Kidney (tissue), 14 donors: ENCODE results near the gene PROK1. TPM values are rescaled to one million over a fixed set of nuclear protein-coding genes. Genes with fewer than 3 reads are reported as not detected.

Experiments
- DNase-seq, 5 donors: peaks; one replicate each; pipeline ENCODE4 v3.0.0-alpha.2; 2013 to 2020
- FAIRE-seq: peaks from 2 replicates; lab custom pipeline; 2012; peaks lifted over from hg19 to GRCh38; lab: Jason Lieb, UNC
- H3K27ac ChIP-seq, 2 donors: one replicate each; pipeline ENCODE4 v1.7.0; 2013; ENCODE audit warnings: low read depth in 2 of 2, low read length in 2 of 2, inconsistent platforms in 1 of 2
- H3K27me3 ChIP-seq: one replicate; pipeline ENCODE4 v1.7.1; 2013; ENCODE audit warnings: low read length, inconsistent platforms; ENCODE audit not compliant: control insufficient read depth, insufficient read depth
- H3K36me3 ChIP-seq, 3 donors: one replicate each; pipeline versions ENCODE4 v1.7.0 to v1.7.1; 2013; ENCODE audit warnings: low read length in 3 of 3, control low read depth in 1 of 3, inconsistent platforms in 1 of 3; ENCODE audit not compliant: insufficient read depth in 3 of 3, control insufficient read depth in 2 of 3
- H3K4me1 ChIP-seq, 3 donors: one replicate each; pipeline versions ENCODE4 v1.7.0 to v1.7.1; 2013; ENCODE audit warnings: low read length in 3 of 3, inconsistent platforms in 1 of 3, low read depth in 1 of 3; ENCODE audit not compliant: control insufficient read depth in 2 of 3, insufficient read depth in 2 of 3
- H3K4me3 ChIP-seq, 3 donors: one replicate each; pipeline versions ENCODE4 v1.7.0 to v1.8.1; 2013; ENCODE audit warnings: low read length in 3 of 3, control low read depth in 1 of 3, inconsistent platforms in 1 of 3
- H3K9ac ChIP-seq, 3 donors: one replicate each; pipeline versions ENCODE4 v1.7.0 to v1.7.1; 2013; ENCODE audit warnings: low read length in 3 of 3, control low read depth in 1 of 3, inconsistent platforms in 1 of 3
- H3K9me3 ChIP-seq, 3 donors: one replicate each; pipeline versions ENCODE4 v1.7.0 to v1.7.1; 2013; ENCODE audit warnings: low read length in 3 of 3, control low read depth in 1 of 3, inconsistent platforms in 1 of 3; ENCODE audit not compliant: control insufficient read depth in 2 of 3, insufficient read depth in 1 of 3
- intact Hi-C: fragments of 100-400 bp; cut with DNase I; formaldehyde crosslinking; loops from one replicate; pipeline ENCODE4 v1.11.1; 2022
- polyA plus RNA-seq: library from polyadenylated mRNA; stranded (reverse); fragments of 350-450 nt; fragmentation: Illumina TruSeq; extraction: RNeasy Lipid Tissue Mini Kit (QIAGEN cat#74804); gene quantifications from one replicate; pipeline ENCODE4 v1.2.3, GENCODE V29; 2014; ENCODE audit warnings: low read depth, low replicate concordance; ENCODE audit not compliant: insufficient read depth
- total RNA-seq: library from RNA; stranded (reverse); fragmentation: NEBNext Ultra II Directional; extraction: Animal tissue kit (Norgen Biotek cat#: 25700); gene quantifications from one replicate; pipeline ENCODE4 v1.2.1, GENCODE V29; 2021
- TF ChIP-seq, protein P1 (sequence below): IDR thresholded peaks from 3 replicates; pipeline ENCODE4 v1.5.1; 2012; ENCODE audit warnings: mild to moderate bottlenecking, moderate library complexity, borderline replicate concordance; ENCODE audit not compliant: insufficient read depth; ENCODE audit errors: extremely low read depth
- donor health status: control.
- donor health status: control.
- donor health status: control.
- donor health status: control.
- donor health status: control.
- donor health status: DM: yes; HTN: yes; CAD: no.
- donor health status: Normal renal cell carcinoma (clear cell type).

The PROK1 gene
- total and polyA plus RNA-seq, 2 donors from 2014 or later = not detected

DNA sequence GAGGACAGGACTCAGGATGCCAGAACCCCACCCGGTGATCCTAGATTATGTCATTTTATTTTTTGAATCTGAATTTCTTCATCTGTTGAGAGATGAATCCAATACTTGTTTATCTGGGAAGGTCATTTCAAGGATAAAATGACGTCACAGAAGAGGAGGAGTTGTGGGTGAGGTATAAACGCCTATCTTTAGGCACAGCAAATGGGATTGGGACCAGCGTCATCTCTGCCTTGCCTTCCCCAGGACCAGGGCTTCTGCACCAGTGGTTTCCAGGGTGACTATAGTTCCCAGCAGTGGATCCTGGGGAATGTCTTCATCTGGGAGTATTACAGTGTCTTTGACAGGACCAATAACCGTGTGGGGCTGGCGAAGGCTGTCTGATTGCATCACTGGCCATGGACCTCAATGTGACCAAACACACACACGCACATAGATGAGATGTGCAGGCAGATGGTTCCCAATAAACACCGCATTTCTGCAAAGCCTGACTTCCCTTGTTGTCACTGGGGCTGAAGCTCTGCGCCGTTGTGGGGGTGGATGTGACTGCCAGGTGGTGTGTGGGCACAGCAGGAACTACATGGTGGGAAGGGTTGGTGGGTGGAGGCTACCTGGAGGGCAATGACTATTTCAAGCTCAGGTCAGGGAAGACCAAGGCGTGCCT lies 40.0 kb downstream of the PROK1 start:
- DNase-seq = peak in 1 of 5 donors; percentile 8

GRCh38 chr1:110492573-110492972 lies 41.6 kb downstream of the PROK1 start:
- TF ChIP-seq, protein P1, sequence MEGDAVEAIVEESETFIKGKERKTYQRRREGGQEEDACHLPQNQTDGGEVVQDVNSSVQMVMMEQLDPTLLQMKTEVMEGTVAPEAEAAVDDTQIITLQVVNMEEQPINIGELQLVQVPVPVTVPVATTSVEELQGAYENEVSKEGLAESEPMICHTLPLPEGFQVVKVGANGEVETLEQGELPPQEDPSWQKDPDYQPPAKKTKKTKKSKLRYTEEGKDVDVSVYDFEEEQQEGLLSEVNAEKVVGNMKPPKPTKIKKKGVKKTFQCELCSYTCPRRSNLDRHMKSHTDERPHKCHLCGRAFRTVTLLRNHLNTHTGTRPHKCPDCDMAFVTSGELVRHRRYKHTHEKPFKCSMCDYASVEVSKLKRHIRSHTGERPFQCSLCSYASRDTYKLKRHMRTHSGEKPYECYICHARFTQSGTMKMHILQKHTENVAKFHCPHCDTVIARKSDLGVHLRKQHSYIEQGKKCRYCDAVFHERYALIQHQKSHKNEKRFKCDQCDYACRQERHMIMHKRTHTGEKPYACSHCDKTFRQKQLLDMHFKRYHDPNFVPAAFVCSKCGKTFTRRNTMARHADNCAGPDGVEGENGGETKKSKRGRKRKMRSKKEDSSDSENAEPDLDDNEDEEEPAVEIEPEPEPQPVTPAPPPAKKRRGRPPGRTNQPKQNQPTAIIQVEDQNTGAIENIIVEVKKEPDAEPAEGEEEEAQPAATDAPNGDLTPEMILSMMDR = no peak
- Histone ChIP-seq H3K4me1 (no peaks in the 10 kb centered on the region), H3K9me3 (no peaks in the 10 kb centered on the region), H3K9ac (no peak overlapping the region), H3K27ac (no peak overlapping the region), H3K36me3 (no peaks in the 10 kb centered on the region), H3K4me3 (no peak overlapping the region), H3K27me3 (no peaks in the 10 kb centered on the region)
- FAIRE-seq (no peak), DNase-seq (no peak)
- intact Hi-C loops = no loop called here

More for the DNA sequence above, 40.0 kb downstream of the PROK1 start:
- H3K4me1 ChIP-seq = no peaks in the 10 kb centered on the region
- H3K9ac ChIP-seq = no peak overlapping the region
- FAIRE-seq = no peak
- no peak overlapping the region for H3K27ac ChIP-seq
- no peaks in the 10 kb centered on the region for H3K27me3 ChIP-seq
- no peak overlapping the region for H3K4me3 ChIP-seq
- TF ChIP-seq, protein P1 = no peak
- no peaks in the 10 kb centered on the region for H3K9me3 ChIP-seq
- intact Hi-C loops = no loop called here
- no peaks in the 10 kb centered on the region for H3K36me3 ChIP-seq

DNA sequence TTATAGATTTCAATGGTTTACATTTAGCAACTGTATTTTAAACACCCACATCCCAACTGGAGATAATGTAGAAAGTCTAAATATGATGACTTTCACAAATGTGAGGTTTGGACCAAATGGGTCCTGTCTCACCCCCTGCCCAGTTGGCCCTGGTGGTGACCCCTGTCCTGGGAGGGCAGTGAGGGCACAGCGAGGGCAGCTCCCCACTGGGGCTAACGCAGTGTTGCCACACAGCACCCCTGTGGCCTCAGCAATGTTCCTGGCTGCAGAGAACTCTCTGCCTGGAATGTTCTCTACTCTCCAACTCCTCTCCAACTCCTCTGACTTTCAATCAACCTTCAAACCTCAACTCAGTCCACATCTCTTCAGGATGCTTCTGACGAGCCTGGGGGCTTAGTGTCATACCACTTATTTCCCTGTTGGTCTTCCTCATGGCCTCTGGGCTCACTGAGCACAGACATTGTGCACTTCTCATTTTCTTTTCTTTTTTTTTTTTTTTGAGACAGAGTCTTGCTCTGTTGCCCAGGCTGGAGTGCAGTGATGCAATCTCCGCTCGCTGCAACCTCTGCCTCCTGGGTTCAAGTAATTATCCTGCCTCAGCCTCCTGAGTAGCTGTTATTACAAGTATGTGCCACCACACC lies 42.2 kb downstream of the PROK1 start:
- intact Hi-C loops = no loop called here
- Histone ChIP-seq H3K9ac (no peak overlapping the region), H3K4me3 (no peak overlapping the region), H3K27me3 (no peaks in the 10 kb centered on the region), H3K4me1 (no peaks in the 10 kb centered on the region), H3K27ac (no peak overlapping the region), H3K36me3 (no peaks in the 10 kb centered on the region), H3K9me3 (no peaks in the 10 kb centered on the region)
- DNase-seq (peak in 1 of 5 donors; percentile 39), FAIRE-seq (no peak)
- TF ChIP-seq, protein P1 = no peak
